Mesendoderm (in vitro differentiated cells): ENCODE data around the gene SESN2.

ENCODE experiments used
- DNase-seq: peaks from one replicate; pipeline ENCODE4 v3.0.0; 2013
- H2AK5ac ChIP-seq: 2 replicates; pipeline ENCODE4 v1.6.1; 2013; ENCODE audit warnings: low read length, inconsistent platforms
- H2BK120ac ChIP-seq: 2 replicates; pipeline ENCODE4 v1.6.1; 2013; ENCODE audit warnings: low read depth, mild to moderate bottlenecking, low read length, moderate library complexity, mixed read lengths
- H2BK15ac ChIP-seq: replicated peaks from 2 replicates; pipeline ENCODE4 v1.6.1; 2013; ENCODE audit warnings: low read depth, mild to moderate bottlenecking, moderate library complexity
- H2BK5ac ChIP-seq: 2 replicates; pipeline ENCODE4 v1.6.1; 2013; ENCODE audit warnings: low read length, inconsistent platforms
- H3K18ac ChIP-seq: 2 replicates; pipeline ENCODE4 v1.6.1; 2013; ENCODE audit warnings: mild to moderate bottlenecking, low read length, mixed read lengths
- H3K23ac ChIP-seq: one replicate; pipeline ENCODE4 v1.6.1; 2013; ENCODE audit warnings: low read length
- H3K27ac ChIP-seq: 2 replicates; pipeline ENCODE4 v1.5.1; 2013; ENCODE audit warnings: low read depth, mild to moderate bottlenecking, inconsistent platforms, low read length, moderate library complexity
- H3K27me3 ChIP-seq: 2 replicates; pipeline ENCODE4 v1.6.1; 2013; ENCODE audit warnings: low read length, control low read depth, mild to moderate bottlenecking, inconsistent platforms; ENCODE audit not compliant: insufficient read depth, poor library complexity
- H3K36me3 ChIP-seq: 2 replicates; pipeline ENCODE4 v1.6.1; 2013; ENCODE audit warnings: low read length, inconsistent platforms; ENCODE audit not compliant: control insufficient read depth, insufficient read depth
- H3K4ac ChIP-seq: one replicate; pipeline ENCODE4 v1.6.1; 2013; ENCODE audit warnings: low read depth, mild to moderate bottlenecking, low read length, moderate library complexity
- H3K4me1 ChIP-seq: 2 replicates; pipeline ENCODE4 v1.6.1; 2013; ENCODE audit warnings: low read depth, low read length, inconsistent platforms; ENCODE audit not compliant: control insufficient read depth
- H3K4me2 ChIP-seq: 2 replicates; pipeline ENCODE4 v1.6.1; 2013; ENCODE audit warnings: low read length
- H3K4me3 ChIP-seq: 2 replicates; pipeline ENCODE4 v1.5.1; 2013; ENCODE audit warnings: mild to moderate bottlenecking, low read length
- H3K56ac ChIP-seq: one replicate; pipeline ENCODE4 v1.6.1; 2013; ENCODE audit warnings: low read length
- H3K79me1 ChIP-seq: 2 replicates; pipeline ENCODE4 v1.6.1; 2013; ENCODE audit warnings: low read length, inconsistent platforms
- H3K79me2 ChIP-seq: 2 replicates; pipeline ENCODE4 v1.6.1; 2013; ENCODE audit warnings: mild to moderate bottlenecking, low read length; ENCODE audit not compliant: control insufficient read depth, insufficient read depth
- H3K9ac ChIP-seq: 2 replicates; pipeline ENCODE4 v1.6.1; 2013; ENCODE audit warnings: low read length, inconsistent platforms
- H4K5ac ChIP-seq: one replicate; pipeline ENCODE4 v1.6.1; 2013; ENCODE audit warnings: low read length
- H4K8ac ChIP-seq: one replicate; pipeline ENCODE4 v1.6.1; 2013; ENCODE audit warnings: low read depth, mild to moderate bottlenecking, control low read depth, low read length, moderate library complexity
- WGBS: extraction: QIAGEN DNeasy Blood & Tissue Kit; methylation state at CpG from one replicate; pipeline ENCODE4 v1.1.7; 2013; ENCODE audit warnings: low lambda C conversion rate, missing lambda C conversion rate; ENCODE audit not compliant: insufficient coverage; ENCODE audit errors: extremely low coverage; 5-methylcytosine and 5-hydroxymethylcytosine counted together

SESN2 gene

DNA sequence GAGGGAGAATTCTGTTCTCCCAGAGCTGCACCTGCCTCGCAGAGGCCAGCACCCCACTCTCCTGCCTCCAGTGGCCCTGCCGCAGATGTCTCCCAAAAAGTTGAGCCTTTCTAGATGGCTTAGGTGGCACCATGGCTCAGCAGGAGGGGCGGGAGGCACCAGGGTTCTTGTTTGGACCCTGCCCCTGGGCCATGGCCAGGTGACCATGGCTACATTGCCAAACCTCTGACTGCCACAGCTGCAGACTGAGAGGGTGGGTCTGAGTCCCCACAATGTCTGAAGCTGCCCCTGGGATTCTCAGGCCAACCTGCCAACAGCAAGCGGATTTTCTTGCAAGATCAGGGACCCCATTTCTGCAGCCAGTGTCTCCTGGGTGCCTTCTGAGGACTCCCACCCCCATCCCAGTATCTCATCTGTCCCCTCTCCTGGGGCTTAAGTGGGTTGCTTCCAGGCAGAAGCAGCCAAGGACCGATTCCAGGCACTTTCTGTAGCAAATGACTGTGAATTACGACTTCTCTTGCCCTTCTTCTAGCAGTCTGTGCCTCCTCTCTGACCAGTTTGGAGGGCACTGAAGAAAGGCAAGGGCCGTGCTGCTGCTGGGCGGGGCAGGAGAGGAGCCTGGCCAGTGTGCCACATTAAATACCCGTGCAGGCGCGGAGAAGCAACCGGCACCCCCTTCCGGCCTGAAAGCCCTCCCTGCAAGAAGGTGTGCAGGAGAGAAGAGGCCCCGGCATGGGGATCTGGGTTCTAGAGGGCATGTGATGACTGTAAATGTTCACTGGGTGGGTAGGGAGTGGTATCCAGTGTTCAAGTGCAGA, 22.5 kb downstream of the SESN2 start:
- Histone ChIP-seq H3K23ac (no peak overlapping the region), H2BK5ac (no peak overlapping the region), H3K36me3 (peaks cover 12% of the 10 kb centered on the region), H4K8ac (no peak overlapping the region), H3K4me3 (no peak overlapping the region), H3K56ac (no peak overlapping the region), H2BK15ac (no peak overlapping the region), H3K27me3 (no peaks in the 10 kb centered on the region), H3K4me2 (no peak overlapping the region), H3K79me2 (no peaks in the 10 kb centered on the region), H2AK5ac (no peak overlapping the region), H3K4me1 (no peaks in the 10 kb centered on the region), H4K5ac (no peak overlapping the region), H3K18ac (no peak overlapping the region), H3K79me1 (no peaks in the 10 kb centered on the region), H3K9ac (no peak overlapping the region), H3K27ac (no peak overlapping the region), H3K4ac (no peak overlapping the region), H2BK120ac (no peak overlapping the region)
- WGBS = no CpG with 5 or more reads among the region's 14 CpGs
- DNase-seq = no peak

DNA sequence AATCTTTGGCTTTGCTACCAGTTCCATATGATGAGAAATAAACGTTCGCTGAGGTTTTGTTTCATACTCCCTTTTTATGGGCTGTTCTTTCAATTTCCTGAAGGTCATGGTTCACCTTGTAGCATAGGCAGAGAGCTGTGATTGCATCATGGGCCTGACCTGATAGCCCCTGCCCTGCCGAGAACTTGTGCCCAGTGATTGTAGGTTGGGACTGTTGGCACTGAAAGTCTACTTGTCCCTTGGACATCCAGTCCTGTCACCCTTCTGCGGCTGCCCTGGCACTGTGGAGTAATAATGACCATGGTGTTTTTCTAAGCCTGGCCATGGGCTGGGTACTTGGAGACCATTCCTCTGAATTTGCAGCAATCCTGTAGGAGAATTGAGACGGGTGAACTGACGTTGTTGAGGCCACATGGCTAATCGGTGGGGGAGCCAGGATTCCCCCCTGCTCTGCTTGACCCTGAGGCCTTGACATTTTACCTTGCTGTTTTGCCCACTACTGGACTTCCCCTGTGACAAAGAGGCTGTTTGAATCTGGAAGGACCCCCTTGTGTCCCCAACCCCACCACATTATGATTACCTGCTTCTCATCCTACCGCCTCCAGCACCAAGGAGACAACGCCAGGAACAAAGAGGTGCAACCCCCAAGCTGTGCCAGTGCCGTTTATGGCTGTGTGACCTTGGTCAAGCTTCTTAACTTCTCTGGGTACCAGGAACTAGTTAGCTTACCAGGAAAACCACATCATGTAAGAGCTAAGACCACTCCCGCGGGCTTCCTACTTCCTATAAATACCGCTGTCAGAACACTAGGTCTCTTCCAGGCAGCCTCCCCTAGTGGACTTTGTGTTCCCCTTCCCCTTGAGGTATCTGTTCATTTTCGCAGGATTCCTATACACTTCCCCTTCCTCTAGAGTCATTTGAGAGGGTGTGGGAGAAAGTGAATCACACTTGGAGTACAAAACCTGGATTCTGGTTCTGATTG, 23.4 kb downstream of the SESN2 start:
- H3K27me3 ChIP-seq = no peaks in the 10 kb centered on the region
- no peak overlapping the region for H2BK120ac ChIP-seq
- H3K18ac ChIP-seq = no peak overlapping the region
- no peak overlapping the region for H3K4me3 ChIP-seq
- H3K4me2 ChIP-seq = no peak overlapping the region
- H3K27ac ChIP-seq = no peak overlapping the region
- H3K4me1 ChIP-seq = no peaks in the 10 kb centered on the region
- WGBS = no CpG with 5 or more reads among the region's 14 CpGs
- no peak overlapping the region for H2BK5ac ChIP-seq
- H3K79me2 ChIP-seq = no peaks in the 10 kb centered on the region
- no peak overlapping the region for H3K4ac ChIP-seq
- no peak overlapping the region for H4K5ac ChIP-seq
- no peak overlapping the region for H3K56ac ChIP-seq
- peaks cover 12% of the 10 kb centered on the region for H3K36me3 ChIP-seq
- DNase-seq = no peak
- no peak overlapping the region for H4K8ac ChIP-seq
- no peak overlapping the region for H3K9ac ChIP-seq
- no peaks in the 10 kb centered on the region for H3K79me1 ChIP-seq
- H3K23ac ChIP-seq = no peak overlapping the region
- H2BK15ac ChIP-seq = no peak overlapping the region
- no peak overlapping the region for H2AK5ac ChIP-seq

GRCh38 chr1:28286111-28286510, 26.8 kb downstream of the SESN2 start:
- H3K56ac ChIP-seq = no peak overlapping the region
- H3K23ac ChIP-seq = no peak overlapping the region
- H3K9ac ChIP-seq = no peak overlapping the region
- no peak overlapping the region for H2BK15ac ChIP-seq
- no peaks in the 10 kb centered on the region for H3K27me3 ChIP-seq
- H3K79me2 ChIP-seq = no peaks in the 10 kb centered on the region
- H2BK120ac ChIP-seq = no peak overlapping the region
- no CpG with 5 or more reads among the region's 2 CpGs for WGBS
- H2AK5ac ChIP-seq = no peak overlapping the region
- H3K36me3 ChIP-seq = peaks cover 6% of the 10 kb centered on the region
- no peak overlapping the region for H4K5ac ChIP-seq
- H4K8ac ChIP-seq = no peak overlapping the region
- H3K4me2 ChIP-seq = no peak overlapping the region
- no peak overlapping the region for H3K4me3 ChIP-seq
- H3K79me1 ChIP-seq = no peaks in the 10 kb centered on the region
- no peaks in the 10 kb centered on the region for H3K4me1 ChIP-seq
- H3K27ac ChIP-seq = no peak overlapping the region
- DNase-seq = no peak
- H2BK5ac ChIP-seq = no peak overlapping the region
- H3K4ac ChIP-seq = no peak overlapping the region
- no peak overlapping the region for H3K18ac ChIP-seq

DNA sequence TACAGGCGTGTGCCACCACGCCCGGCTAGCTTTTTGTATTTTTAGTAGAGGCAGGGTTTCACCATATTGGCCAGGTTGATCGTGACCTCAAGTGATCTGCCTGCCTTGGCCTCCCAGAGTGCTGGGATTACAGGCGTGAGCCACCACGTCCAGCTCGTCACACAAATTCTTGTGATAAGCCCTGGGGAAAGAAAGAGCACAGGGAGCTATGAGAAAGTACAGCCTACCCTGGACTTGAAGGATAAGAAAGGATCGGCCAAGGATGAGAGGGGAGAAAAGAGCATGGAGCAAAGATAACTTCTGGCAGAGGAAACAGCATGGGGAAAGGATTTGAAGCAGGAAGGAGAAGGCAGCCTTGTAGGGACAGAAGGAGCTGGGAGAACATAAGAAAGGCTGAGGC, 29.2 kb downstream of the SESN2 start:
- H3K18ac ChIP-seq = no peak overlapping the region
- DNase-seq = no peak
- no peak overlapping the region for H3K23ac ChIP-seq
- no peak overlapping the region for H3K4me2 ChIP-seq
- H3K79me2 ChIP-seq = no peaks in the 10 kb centered on the region
- H3K4me1 ChIP-seq = no peaks in the 10 kb centered on the region
- no peak overlapping the region for H2BK120ac ChIP-seq
- H2BK5ac ChIP-seq = no peak overlapping the region
- no peak overlapping the region for H3K4ac ChIP-seq
- H3K36me3 ChIP-seq = no peaks in the 10 kb centered on the region
- no peak overlapping the region for H3K56ac ChIP-seq
- no CpG with 5 or more reads among the region's 8 CpGs for WGBS
- no peak overlapping the region for H3K4me3 ChIP-seq
- H3K27me3 ChIP-seq = no peaks in the 10 kb centered on the region
- no peak overlapping the region for H4K8ac ChIP-seq
- H2BK15ac ChIP-seq = no peak overlapping the region
- no peak overlapping the region for H3K9ac ChIP-seq
- no peak overlapping the region for H3K27ac ChIP-seq
- no peaks in the 10 kb centered on the region for H3K79me1 ChIP-seq
- no peak overlapping the region for H4K5ac ChIP-seq
- no peak overlapping the region for H2AK5ac ChIP-seq

- WGBS = no CpG with 5 or more reads among the region's 2 CpGs
- no peaks in the 10 kb centered on the region for H3K36me3 ChIP-seq
- no peak overlapping the region for H2BK5ac ChIP-seq
- H3K4me1 ChIP-seq = no peaks in the 10 kb centered on the region
- no peak overlapping the region for H2BK15ac ChIP-seq
- H4K8ac ChIP-seq = no peak overlapping the region
- DNase-seq = no peak
- no peak overlapping the region for H3K23ac ChIP-seq
- no peaks in the 10 kb centered on the region for H3K79me1 ChIP-seq
- H4K5ac ChIP-seq = no peak overlapping the region
- H3K4ac ChIP-seq = no peak overlapping the region
- H3K27ac ChIP-seq = no peak overlapping the region
- H3K79me2 ChIP-seq = no peaks in the 10 kb centered on the region
- no peak overlapping the region for H3K4me3 ChIP-seq
- H2AK5ac ChIP-seq = no peak overlapping the region
- no peak overlapping the region for H2BK120ac ChIP-seq
- no peak overlapping the region for H3K18ac ChIP-seq
- no peak overlapping the region for H3K56ac ChIP-seq
- no peaks in the 10 kb centered on the region for H3K27me3 ChIP-seq
- no peak overlapping the region for H3K9ac ChIP-seq
- no peak overlapping the region for H3K4me2 ChIP-seq
Measured at GRCh38 chr1:28290851-28291250, 31.5 kb downstream of the SESN2 start.
